ENCODE results near the gene FGD3. TPM values are rescaled to one million over a fixed set of nuclear protein-coding genes. Genes with fewer than 3 reads are reported as not detected.

Gene FGD3
- total RNA-seq, 1 donor from 2014 or later: 0.58 TPM

GRCh38 chr9:93024646-93024910, 77.3 kb downstream of the FGD3 start:
- no peak for DNase-seq (ENCODE audit: low read depth)
- no peak for TF ChIP-seq CTCF (conservative IDR thresholded peaks at IDR 0.05; ENCODE audit: low read depth, low read length)
- H3K4me3 ChIP-seq (ENCODE audit: low read depth, low read length): no peak overlapping the region

GRCh38 chr9:93024986-93025630, 77.8 kb downstream of the FGD3 start:
- DNase-seq (ENCODE audit: low read depth): no peak
- no peak for TF ChIP-seq CTCF (conservative IDR thresholded peaks at IDR 0.05; ENCODE audit: low read depth, low read length)

GRCh38 chr9:93025736-93026135, 78.4 kb downstream of the FGD3 start:
- no peak for DNase-seq (ENCODE audit: low read depth)
- no peak for TF ChIP-seq CTCF (conservative IDR thresholded peaks at IDR 0.05; ENCODE audit: low read depth, low read length)
- no peak overlapping the region for H3K4me3 ChIP-seq (ENCODE audit: low read depth, low read length)

More at GRCh38 chr9:93024986-93025630, 77.8 kb downstream of the FGD3 start:
- no peak overlapping the region for H3K4me3 ChIP-seq (ENCODE audit: low read depth, low read length)

GRCh38 chr9:93026640-93027039, 79.3 kb downstream of the FGD3 start:
- H3K4me3 ChIP-seq (ENCODE audit: low read depth, low read length): no peak overlapping the region
- DNase-seq (ENCODE audit: low read depth): no peak
- TF ChIP-seq CTCF (conservative IDR thresholded peaks at IDR 0.05; ENCODE audit: low read depth, low read length): no peak

- DNase-seq (ENCODE audit: low read depth): no peak
- no peak overlapping the region for H3K4me3 ChIP-seq (ENCODE audit: low read depth, low read length)
- no peak for TF ChIP-seq CTCF (conservative IDR thresholded peaks at IDR 0.05; ENCODE audit: low read depth, low read length)
These were observed 80.4 kb downstream of the FGD3 start for GRCh38 chr9:93027750-93028149.

- no peak overlapping the region for H3K4me3 ChIP-seq (ENCODE audit: low read depth, low read length)
- DNase-seq (ENCODE audit: low read depth): no peak
- no peak for TF ChIP-seq CTCF (conservative IDR thresholded peaks at IDR 0.05; ENCODE audit: low read depth, low read length)
These were observed 81.2 kb downstream of the FGD3 start for GRCh38 chr9:93028448-93029006.

Measured in epithelial cell of proximal tubule (primary cell).